GM12878 (cell line): ENCODE results near the gene ATG9B. TPM values are rescaled to one million over a fixed set of nuclear protein-coding genes. Genes with fewer than 3 reads are reported as not detected.
A peak's percentile ranks its signal among the peaks of the same experiment; 100 is the strongest.

Experiments
- ATAC-seq: fragments of 200-7000 bp; cut with Tn5 transposase; 3 replicates; pipeline ENCODE4 v1.9.1; 2020; ENCODE audit warnings: mild to moderate bottlenecking, moderate library complexity
- Bru-seq: library from RNA; stranded (reverse); fragments of 400-500 nt; gene quantifications from one replicate; lab custom pipeline; 2021; lab: Mats Ljungman, UMichigan
- BruChase-seq, 2 experiments: library from RNA; stranded (reverse); fragments of 400-500 nt; gene quantifications; one replicate each; lab custom pipeline; 2021; lab: Mats Ljungman, UMichigan
- BruUV-seq: library from RNA; stranded (reverse); fragments of 400-500 nt; replicated peaks from 2 replicates; lab custom pipeline; 2021; lab: Mats Ljungman, UMichigan
- CTCF ChIA-PET: fragments of 300-600 bp; sonication (Branson Sonifier 250); formaldehyde crosslinking; extraction: SDS; loops from one replicate; lab custom pipeline; 2021; ENCODE audit warnings: inconsistent platforms; lab: Yijun Ruan, JAX
- POLR2A ChIA-PET: fragments of 350-600 bp; formaldehyde crosslinking; extraction: SDS; loops from one replicate; lab custom pipeline; 2021; ENCODE audit warnings: inconsistent platforms; lab: Charles Lee
- RAD21 ChIA-PET: fragments of 300-600 bp; sonication (Branson Sonifier 250); formaldehyde crosslinking; loops from one replicate; lab custom pipeline; 2023; ENCODE audit warnings: antibody characterized with exemption; ENCODE audit not compliant: unreplicated experiment; lab: Charles Lee
- SMC1A ChIA-PET: fragments of 300-600 bp; sonication (Branson Sonifier 250); formaldehyde crosslinking; loops from one replicate; lab custom pipeline; 2023; ENCODE audit not compliant: unreplicated experiment, uncharacterized antibody; lab: Charles Lee
- DNase-seq: peaks from one replicate; pipeline ENCODE4 v3.0.0-alpha.2; 2011; ENCODE audit warnings: low read depth, low spot score
- FAIRE-seq: peaks from 3 replicates; lab custom pipeline; 2011; peaks lifted over from hg19 to GRCh38; lab: Jason Lieb, UNC
- H2AFZ ChIP-seq: 2 replicates; pipeline ENCODE4 v1.6.0; 2011; ENCODE audit warnings: low read depth, low read length, control low read depth; ENCODE audit not compliant: control insufficient read depth
- H3K27ac ChIP-seq: 2 replicates; pipeline ENCODE4 v1.5.1; 2011; ENCODE audit warnings: control low read depth; ENCODE audit not compliant: control insufficient read depth, insufficient read depth
- H3K27me3 ChIP-seq, 2 experiments: replicated peaks in 1 of 2; 2 replicates each; pipeline versions ENCODE4 v1.6.0 to v1.6.1; 2011; ENCODE audit warnings: low read length in 1 of 2; ENCODE audit not compliant: control insufficient read depth in 2 of 2, insufficient read depth in 2 of 2
- H3K36me3 ChIP-seq, 2 experiments: 2 replicates each; pipeline ENCODE4 v1.5.1; 2011; ENCODE audit warnings: low read length in 1 of 2; ENCODE audit not compliant: control insufficient read depth in 2 of 2, insufficient read depth in 2 of 2
- H3K4me1 ChIP-seq: 2 replicates; pipeline ENCODE4 v1.6.1; 2011; ENCODE audit warnings: mild to moderate bottlenecking, low read length, moderate library complexity, mixed read lengths; ENCODE audit not compliant: control insufficient read depth, insufficient read depth
- H3K4me2 ChIP-seq: 2 replicates; pipeline ENCODE4 v1.6.0; 2011; ENCODE audit warnings: control low read depth; ENCODE audit not compliant: control insufficient read depth, insufficient read depth
- H3K4me3 ChIP-seq: fragments of 200-600 bp; sonication (generic); 2 replicates; pipeline ENCODE4 v1.5.1; 2016
- H3K79me2 ChIP-seq: 2 replicates; pipeline ENCODE4 v1.6.0; 2011; ENCODE audit warnings: low read length; ENCODE audit not compliant: control insufficient read depth, insufficient read depth
- H3K9ac ChIP-seq: 2 replicates; pipeline ENCODE4 v1.8.0; 2011; ENCODE audit warnings: low read length, control low read depth, mixed read lengths; ENCODE audit not compliant: control insufficient read depth, insufficient read depth
- H3K9me3 ChIP-seq: replicated peaks from 3 replicates; pipeline ENCODE4 v1.5.1; 2011; ENCODE audit warnings: mild to moderate bottlenecking, low read length; ENCODE audit not compliant: control insufficient read depth, insufficient read depth
- H4K20me1 ChIP-seq: 2 replicates; pipeline ENCODE4 v1.6.0; 2011; ENCODE audit not compliant: control insufficient read depth, insufficient read depth
- DPF2 ChIP-seq: fragments of 450-650 bp; IDR thresholded peaks from 2 replicates; pipeline ENCODE4 v1.6.1; 2017; ENCODE audit warnings: mild to moderate bottlenecking
- FOS ChIP-seq: IDR thresholded peaks from 3 replicates; pipeline ENCODE4 v1.6.1; 2011; ENCODE audit warnings: borderline replicate concordance; ENCODE audit not compliant: insufficient read length; ENCODE audit errors: extremely low read depth
- IRF5 ChIP-seq: fragments of 450-650 bp; IDR thresholded peaks from 2 replicates; pipeline ENCODE4 v1.6.1; 2017; ENCODE audit warnings: borderline replicate concordance
- NR2C2 ChIP-seq: IDR thresholded peaks from 2 replicates; pipeline ENCODE4 v1.6.1; 2011; ENCODE audit warnings: borderline replicate concordance, low read depth; ENCODE audit not compliant: control insufficient read depth, insufficient read length
- STAT1 ChIP-seq: fragments of 450-650 bp; conservative IDR thresholded peaks from 2 replicates; pipeline ENCODE4 v1.6.1; 2014; ENCODE audit warnings: antibody characterized with exemption, mild to moderate bottlenecking
- ZNF622 ChIP-seq: fragments of 450-650 bp; IDR thresholded peaks from 2 replicates; pipeline ENCODE4 v1.6.1; 2017; ENCODE audit warnings: mild to moderate bottlenecking, inconsistent platforms
- WGBS: methylation state at CpG from one replicate; pipeline ENCODE4 v1.1.6; 2016; ENCODE audit warnings: low lambda C conversion rate; ENCODE audit not compliant: insufficient replicate concordance, insufficient coverage; ENCODE audit errors: missing lambda C conversion rate; 5-methylcytosine and 5-hydroxymethylcytosine counted together
- in situ Hi-C: fragments of 300-500 bp; cut with MboI; formaldehyde crosslinking; loops from 9 replicates; pipeline ENCODE4 v1.14.3; 2018; ENCODE audit warnings: mixed read lengths
- intact Hi-C: fragments of 100-400 bp; cut with micrococcal nuclease; formaldehyde crosslinking; loops from one replicate; pipeline ENCODE4 v1.14.2; 2022; ENCODE audit not compliant: unreplicated experiment
- long read RNA-seq, 2 experiments: library from polyadenylated mRNA; unstranded; transcript quantifications; one replicate each; pipeline ENCODE4 v2.0.0, GENCODE V29; 2019 to 2020
- polyA minus RNA-seq, 3 experiments: library from RNA; depleted of rRNA, polyadenylated mRNA; stranded (reverse); fragments of >200 nt; gene quantifications; 2 replicates each; pipeline ENCODE4 v1.2.3, GENCODE V29; 2011
- polyA plus RNA-seq, 11 experiments: library from polyadenylated mRNA; depleted of rRNA in 4 of 11; unstranded in 6 of 11; stranded (reverse) in 5 of 11; fragments of >200 nt; fragmentation: Nextera tagmentation in 4 of 11; fragmentation: Illumina TruSeq in 1 of 11; extraction: Ambion mirVana in 4 of 11; extraction: Trizol in 1 of 11; gene quantifications; 1 replicate in 1 of 11; 2 replicates in 10 of 11; pipeline versions ENCODE4 v1.2.1 to v1.2.3, GENCODE V29; 2011 to 2016; ENCODE audit warnings: inconsistent platforms in 2 of 11, missing spikeins in 2 of 11, low read depth in 1 of 11
- total RNA-seq, 4 experiments: library from RNA; depleted of rRNA in 3 of 4; stranded (reverse); fragments of >200 nt in 3 of 4; fragmentation: Illumina TruSeq in 1 of 4; extraction: Trizol in 1 of 4; gene quantifications; 2 replicates each; pipeline versions ENCODE4 v1.2.1 to v1.2.3, GENCODE V29; 2013 to 2021
- TF ChIP-seq, protein P1 (sequence below): IDR thresholded peaks from 2 replicates; pipeline ENCODE4 v1.6.1; 2012; ENCODE audit warnings: improper control_type of control experiment, low read depth, low read length; ENCODE audit not compliant: insufficient replicate concordance
- TF ChIP-seq, protein P2 (sequence below): IDR thresholded peaks from 2 replicates; pipeline ENCODE4 v1.6.1; 2011; ENCODE audit warnings: low read depth, mild to moderate bottlenecking, low read length, moderate library complexity, borderline replicate concordance; ENCODE audit errors: extremely low read depth

Gene ATG9B
- 0.22 and 0.67 TPM in 2 replicates for total RNA-seq (2013; cell fraction: nucleolus; rRNA removed)
- 0.05 TPM in 1 of 2 replicates, not detected in the other for total RNA-seq (2014; rRNA removed)
- 0.09 TPM in 1 of 2 replicates, not detected in the other for total RNA-seq (2014; rRNA removed; fragmentation: Illumina TruSeq; extraction: Trizol)
- 0.36 and 0.48 TPM in 2 replicates for total RNA-seq (2021)
- 0.17 TPM for polyA plus RNA-seq (2011; ENCODE audit: low read depth)
- 0.01 and 0.13 TPM in 2 replicates for polyA plus RNA-seq (2011; rRNA removed)
- polyA plus RNA-seq (2011; cell fraction: cytosol; rRNA removed): 0.07 and 0.17 TPM in 2 replicates
- polyA plus RNA-seq (2011; cell fraction: nucleus; rRNA removed): 0.63 and 1.2 TPM in 2 replicates
- polyA plus RNA-seq (2012): 0.64 and 0.83 TPM in 2 replicates
- polyA plus RNA-seq (2014; fragmentation: Illumina TruSeq; extraction: Trizol): 0.12 TPM in 1 of 2 replicates, not detected in the other
- under 1 TPM in 1 of 2 experiments, not detected in 1; 0.04 TPM for polyA plus RNA-seq (2014; fragmentation: Nextera tagmentation; extraction: Ambion mirVana)
- polyA plus RNA-seq (2014; rRNA removed): 0.13 and 0.62 TPM in 2 replicates
- polyA plus RNA-seq (2016; fragmentation: Nextera tagmentation; extraction: Ambion mirVana): under 1 TPM; 0.24 to 0.83 TPM
- polyA minus RNA-seq (2011; rRNA and poly(A)+ RNA removed): 0.10 TPM in 1 of 2 replicates, not detected in the other
- not detected in 2 replicates for polyA minus RNA-seq (2011; cell fraction: cytosol; rRNA and poly(A)+ RNA removed)
- 0.12 TPM in 1 of 2 replicates, not detected in the other for polyA minus RNA-seq (2011; cell fraction: nucleus; rRNA and poly(A)+ RNA removed)
- percentile 23 among the genes with signal in this experiment for Bru-seq, nascent RNA
- percentile 18 among the genes with signal in this experiment for BruChase-seq, experiment 1, labeled RNA remaining after a 6-hour chase
- percentile 25 among the genes with signal in this experiment for BruChase-seq, experiment 2, labeled RNA remaining after a 2-hour chase
- long read RNA-seq, experiment 1, partial matches to known transcripts: 0 of 1 reads
- long read RNA-seq, experiment 1, other reads (novel, unspliced or antisense): 0 of 1 reads
- long read RNA-seq, experiment 2, partial matches to known transcripts: 0 of 1 reads
- long read RNA-seq, experiment 2, other reads (novel, unspliced or antisense): 1 of 1 reads

DNA sequence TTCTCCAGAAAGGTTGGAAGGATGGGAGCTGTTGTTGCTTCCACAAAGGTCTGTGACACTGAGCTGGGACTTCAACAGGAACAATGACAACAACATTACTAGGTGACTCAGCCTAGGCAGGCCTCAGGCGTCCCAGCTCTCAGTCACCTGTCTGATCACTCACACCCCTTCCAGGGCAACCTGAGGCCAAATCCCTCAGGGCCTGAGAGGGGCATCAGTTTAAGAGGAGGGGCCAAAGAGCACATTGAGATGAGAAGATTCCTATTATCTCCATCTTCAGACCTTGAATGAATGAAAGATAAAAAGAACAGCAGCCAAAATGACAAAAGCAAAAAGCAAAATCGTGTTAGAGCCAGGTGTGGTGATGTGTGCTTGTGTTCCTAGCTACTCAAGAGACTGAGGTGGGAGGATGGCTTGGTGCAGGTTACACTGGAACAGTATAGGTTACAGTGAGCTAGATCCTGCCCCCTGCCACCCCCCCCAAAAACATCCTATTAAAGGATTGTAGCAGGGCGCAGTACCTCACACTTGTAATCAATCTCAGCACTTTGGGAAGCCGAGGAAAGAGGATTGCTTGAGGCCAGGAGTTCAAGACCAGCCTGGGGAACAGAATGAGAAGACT is at the start of gene ATG9B:
Gene ATG9B (minus strand): TSS at position 60 of the 622 bp plus-strand sequence. CDS start 71 bp downstream, outside the sequence.
- Histone ChIP-seq H3K4me2 (no peak within 1 kb of the TSS), H2AFZ (no peak within 1 kb of the TSS), H4K20me1 (no peaks in the 10 kb centered on the region), H3K79me2 (no peaks in the 10 kb centered on the region), H3K27ac (no peak within 1 kb of the TSS), H3K4me1 (no peaks in the 10 kb centered on the region), H3K9ac (no peak within 1 kb of the TSS), H3K9me3 (no peaks in the 10 kb centered on the region), H3K36me3 (no peaks in the 10 kb centered on the region), H3K4me3 (no peak within 1 kb of the TSS), H3K27me3 (peaks cover 2 to 4% of the 10 kb centered on the region in 2 experiments; a peak in 3 of 4 replicates)
- BruUV-seq: no TSS peak
- WGBS: 22% methylated on average over 4 of the region's 4 CpGs
- in situ Hi-C loops: no loop called here
- ChIA-PET SMC1A (no interaction called here), RAD21 (no interaction called here), CTCF (interaction anchor here (6.0 kb wide), 1 partner anchor 15 kb away, joined by 35 read pairs; no protein-coding TSS in a partner anchor), POLR2A (interaction anchor here (0.7 kb wide), 1 partner anchor 243 kb away, joined by 4 read pairs; no protein-coding TSS in a partner anchor)
- no peak for TF ChIP-seq IRF5
- no peak for TF ChIP-seq NR2C2
- no peak for TF ChIP-seq ZNF622
- TF ChIP-seq, protein P1, sequence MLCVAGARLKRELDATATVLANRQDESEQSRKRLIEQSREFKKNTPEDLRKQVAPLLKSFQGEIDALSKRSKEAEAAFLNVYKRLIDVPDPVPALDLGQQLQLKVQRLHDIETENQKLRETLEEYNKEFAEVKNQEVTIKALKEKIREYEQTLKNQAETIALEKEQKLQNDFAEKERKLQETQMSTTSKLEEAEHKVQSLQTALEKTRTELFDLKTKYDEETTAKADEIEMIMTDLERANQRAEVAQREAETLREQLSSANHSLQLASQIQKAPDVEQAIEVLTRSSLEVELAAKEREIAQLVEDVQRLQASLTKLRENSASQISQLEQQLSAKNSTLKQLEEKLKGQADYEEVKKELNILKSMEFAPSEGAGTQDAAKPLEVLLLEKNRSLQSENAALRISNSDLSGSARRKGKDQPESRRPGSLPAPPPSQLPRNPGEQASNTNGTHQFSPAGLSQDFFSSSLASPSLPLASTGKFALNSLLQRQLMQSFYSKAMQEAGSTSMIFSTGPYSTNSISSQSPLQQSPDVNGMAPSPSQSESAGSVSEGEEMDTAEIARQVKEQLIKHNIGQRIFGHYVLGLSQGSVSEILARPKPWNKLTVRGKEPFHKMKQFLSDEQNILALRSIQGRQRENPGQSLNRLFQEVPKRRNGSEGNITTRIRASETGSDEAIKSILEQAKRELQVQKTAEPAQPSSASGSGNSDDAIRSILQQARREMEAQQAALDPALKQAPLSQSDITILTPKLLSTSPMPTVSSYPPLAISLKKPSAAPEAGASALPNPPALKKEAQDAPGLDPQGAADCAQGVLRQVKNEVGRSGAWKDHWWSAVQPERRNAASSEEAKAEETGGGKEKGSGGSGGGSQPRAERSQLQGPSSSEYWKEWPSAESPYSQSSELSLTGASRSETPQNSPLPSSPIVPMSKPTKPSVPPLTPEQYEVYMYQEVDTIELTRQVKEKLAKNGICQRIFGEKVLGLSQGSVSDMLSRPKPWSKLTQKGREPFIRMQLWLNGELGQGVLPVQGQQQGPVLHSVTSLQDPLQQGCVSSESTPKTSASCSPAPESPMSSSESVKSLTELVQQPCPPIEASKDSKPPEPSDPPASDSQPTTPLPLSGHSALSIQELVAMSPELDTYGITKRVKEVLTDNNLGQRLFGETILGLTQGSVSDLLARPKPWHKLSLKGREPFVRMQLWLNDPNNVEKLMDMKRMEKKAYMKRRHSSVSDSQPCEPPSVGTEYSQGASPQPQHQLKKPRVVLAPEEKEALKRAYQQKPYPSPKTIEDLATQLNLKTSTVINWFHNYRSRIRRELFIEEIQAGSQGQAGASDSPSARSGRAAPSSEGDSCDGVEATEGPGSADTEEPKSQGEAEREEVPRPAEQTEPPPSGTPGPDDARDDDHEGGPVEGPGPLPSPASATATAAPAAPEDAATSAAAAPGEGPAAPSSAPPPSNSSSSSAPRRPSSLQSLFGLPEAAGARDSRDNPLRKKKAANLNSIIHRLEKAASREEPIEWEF: no peak
- TF ChIP-seq, protein P2, sequence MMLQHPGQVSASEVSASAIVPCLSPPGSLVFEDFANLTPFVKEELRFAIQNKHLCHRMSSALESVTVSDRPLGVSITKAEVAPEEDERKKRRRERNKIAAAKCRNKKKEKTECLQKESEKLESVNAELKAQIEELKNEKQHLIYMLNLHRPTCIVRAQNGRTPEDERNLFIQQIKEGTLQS: no peak
- TF ChIP-seq STAT1: no peak
- TF ChIP-seq DPF2: no peak
- no peak for TF ChIP-seq FOS
- ATAC-seq (no peak), DNase-seq (no peak), FAIRE-seq (no peak)
- intact Hi-C loops: no loop called here
